Measurements from ENCODE around the gene SYT8.

Gene SYT8

DNA sequence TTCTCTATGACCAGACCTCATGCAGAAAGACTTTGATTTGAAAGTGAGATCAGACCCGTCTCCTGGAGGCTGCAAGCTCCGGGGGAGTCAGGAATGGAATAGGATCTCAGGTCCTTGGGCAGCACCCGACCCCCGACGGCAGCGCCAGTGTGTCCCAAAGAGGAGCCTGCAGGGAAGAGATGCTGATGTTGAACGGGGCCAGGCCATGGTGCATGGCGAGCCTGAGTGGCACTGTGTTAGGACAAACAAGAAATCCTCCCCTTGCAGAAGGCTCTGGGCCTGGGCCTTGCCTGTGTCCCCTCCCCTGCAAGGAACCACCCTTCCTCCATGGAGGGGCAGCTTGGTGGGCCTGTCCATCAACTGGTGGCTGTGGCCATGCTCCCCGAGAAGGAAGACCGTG, 20.1 kb upstream of the SYT8 start:
- no peak overlapping the region for H3K4me2 ChIP-seq (ENCODE audit: low read length)
- no peak overlapping the region for H2AFZ ChIP-seq
- no peak overlapping the region for H3K4me3 ChIP-seq (ENCODE audit: low read depth, low read length)
- H3K36me3 ChIP-seq (ENCODE audit: control insufficient read depth, insufficient read depth, low read length), result no peaks in the 10 kb centered on the region
- TF ChIP-seq, protein P1, sequence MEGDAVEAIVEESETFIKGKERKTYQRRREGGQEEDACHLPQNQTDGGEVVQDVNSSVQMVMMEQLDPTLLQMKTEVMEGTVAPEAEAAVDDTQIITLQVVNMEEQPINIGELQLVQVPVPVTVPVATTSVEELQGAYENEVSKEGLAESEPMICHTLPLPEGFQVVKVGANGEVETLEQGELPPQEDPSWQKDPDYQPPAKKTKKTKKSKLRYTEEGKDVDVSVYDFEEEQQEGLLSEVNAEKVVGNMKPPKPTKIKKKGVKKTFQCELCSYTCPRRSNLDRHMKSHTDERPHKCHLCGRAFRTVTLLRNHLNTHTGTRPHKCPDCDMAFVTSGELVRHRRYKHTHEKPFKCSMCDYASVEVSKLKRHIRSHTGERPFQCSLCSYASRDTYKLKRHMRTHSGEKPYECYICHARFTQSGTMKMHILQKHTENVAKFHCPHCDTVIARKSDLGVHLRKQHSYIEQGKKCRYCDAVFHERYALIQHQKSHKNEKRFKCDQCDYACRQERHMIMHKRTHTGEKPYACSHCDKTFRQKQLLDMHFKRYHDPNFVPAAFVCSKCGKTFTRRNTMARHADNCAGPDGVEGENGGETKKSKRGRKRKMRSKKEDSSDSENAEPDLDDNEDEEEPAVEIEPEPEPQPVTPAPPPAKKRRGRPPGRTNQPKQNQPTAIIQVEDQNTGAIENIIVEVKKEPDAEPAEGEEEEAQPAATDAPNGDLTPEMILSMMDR (IDR thresholded peaks at IDR 0.05), result no peak
- no peaks in the 10 kb centered on the region for H3K4me1 ChIP-seq
- H3K9ac ChIP-seq, result no peak overlapping the region
- H3K27me3 ChIP-seq (ENCODE audit: control insufficient read depth, insufficient read depth, low read length), result no peaks in the 10 kb centered on the region
- no peak overlapping the region for H3K27ac ChIP-seq
- H3K79me2 ChIP-seq, result no peaks in the 10 kb centered on the region
- H3K9me3 ChIP-seq (ENCODE audit: control insufficient read depth, low read length), result no peaks in the 10 kb centered on the region

DNA sequence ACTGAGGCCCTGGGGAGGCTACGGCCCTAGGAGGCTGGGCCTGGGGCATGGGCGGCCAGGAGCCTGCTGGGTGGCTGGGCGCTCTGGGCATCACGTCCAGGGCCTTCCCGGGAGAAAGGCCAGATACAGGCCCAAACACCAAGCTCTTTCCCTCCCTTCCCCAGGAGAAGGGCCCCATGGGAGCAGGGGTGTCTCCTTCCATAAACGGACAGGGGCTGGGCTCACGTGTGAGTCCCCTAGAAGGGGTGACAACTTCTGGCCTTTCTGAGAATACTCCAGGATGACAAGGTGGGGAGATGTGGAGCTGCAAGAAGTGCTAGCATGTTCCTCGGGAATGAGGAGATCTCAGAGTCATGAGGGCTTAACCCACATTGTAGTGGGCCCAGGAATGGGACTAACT, 19.5 kb upstream of the SYT8 start:
- H3K4me2 ChIP-seq (ENCODE audit: low read length), result no peak overlapping the region
- H3K79me2 ChIP-seq, result no peaks in the 10 kb centered on the region
- no peaks in the 10 kb centered on the region for H3K27me3 ChIP-seq (ENCODE audit: control insufficient read depth, insufficient read depth, low read length)
- no peaks in the 10 kb centered on the region for H3K9me3 ChIP-seq (ENCODE audit: control insufficient read depth, low read length)
- no peaks in the 10 kb centered on the region for H3K4me1 ChIP-seq
- no peak overlapping the region for H3K4me3 ChIP-seq (ENCODE audit: low read depth, low read length)
- no peak overlapping the region for H3K9ac ChIP-seq
- TF ChIP-seq, protein P1 (IDR thresholded peaks at IDR 0.05), result no peak
- H2AFZ ChIP-seq, result no peak overlapping the region
- H3K36me3 ChIP-seq (ENCODE audit: control insufficient read depth, insufficient read depth, low read length), result no peaks in the 10 kb centered on the region
- no peak overlapping the region for H3K27ac ChIP-seq

DNA sequence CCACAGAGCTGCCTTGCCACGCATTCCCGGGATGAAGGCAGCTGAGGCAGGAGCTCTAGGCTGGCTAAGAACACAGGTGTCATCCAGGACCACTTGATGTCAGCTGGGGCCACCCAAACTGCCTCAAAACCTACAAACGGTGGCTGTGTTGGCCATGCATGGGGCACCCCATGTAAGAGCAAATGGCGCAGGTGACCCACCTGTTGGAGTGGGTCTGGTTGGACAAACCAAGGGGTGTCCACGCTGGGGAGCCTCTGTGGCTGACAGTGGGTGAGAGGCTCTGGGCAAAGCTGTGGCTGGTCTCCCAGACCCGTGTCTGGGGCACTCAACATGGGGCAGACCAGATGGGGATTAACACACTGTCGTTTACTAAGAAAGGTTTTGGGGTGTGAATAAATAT, 19.0 kb upstream of the SYT8 start:
- Histone ChIP-seq H3K9me3 (ENCODE audit: control insufficient read depth, low read length) (no peaks in the 10 kb centered on the region), H2AFZ (no peak overlapping the region)

DNA sequence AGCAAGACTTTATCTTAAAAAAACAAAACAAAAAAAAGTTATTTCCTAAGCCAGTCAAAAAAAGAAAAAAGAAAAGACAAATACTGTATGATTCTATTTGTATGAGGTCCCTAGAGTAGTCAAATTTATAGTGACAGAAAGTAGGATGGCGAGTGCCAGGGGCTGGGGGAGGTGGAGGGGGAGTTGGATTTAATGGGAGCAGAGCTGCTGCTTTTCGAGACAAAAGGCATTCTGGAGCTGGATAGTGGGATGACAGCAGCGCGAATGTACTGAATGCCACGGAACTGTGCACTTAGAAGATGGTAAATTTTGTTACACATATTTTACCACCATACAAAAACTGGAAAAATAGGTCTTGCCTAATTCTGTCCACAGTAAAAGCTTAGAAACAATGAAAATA, 17.8 kb upstream of the SYT8 start:
- Histone ChIP-seq H3K36me3 (ENCODE audit: control insufficient read depth, insufficient read depth, low read length) (no peaks in the 10 kb centered on the region), H3K27me3 (ENCODE audit: control insufficient read depth, insufficient read depth, low read length) (no peaks in the 10 kb centered on the region), H3K9ac (no peak overlapping the region), H3K4me2 (ENCODE audit: low read length) (no peak overlapping the region), H3K27ac (no peak overlapping the region), H3K79me2 (no peaks in the 10 kb centered on the region), H3K4me3 (ENCODE audit: low read depth, low read length) (no peak overlapping the region), H3K9me3 (ENCODE audit: control insufficient read depth, low read length) (no peaks in the 10 kb centered on the region), H3K4me1 (no peaks in the 10 kb centered on the region), H2AFZ (no peak overlapping the region)
- TF ChIP-seq, protein P1 (IDR thresholded peaks at IDR 0.05), result no peak

More for the DNA sequence above, 19.0 kb upstream of the SYT8 start:
- Histone ChIP-seq H3K27me3 (ENCODE audit: control insufficient read depth, insufficient read depth, low read length) (no peaks in the 10 kb centered on the region), H3K36me3 (ENCODE audit: control insufficient read depth, insufficient read depth, low read length) (no peaks in the 10 kb centered on the region), H3K4me3 (ENCODE audit: low read depth, low read length) (no peak overlapping the region), H3K27ac (no peak overlapping the region), H3K4me1 (no peaks in the 10 kb centered on the region), H3K79me2 (no peaks in the 10 kb centered on the region), H3K4me2 (ENCODE audit: low read length) (no peak overlapping the region), H3K9ac (no peak overlapping the region)
- TF ChIP-seq, protein P1 (IDR thresholded peaks at IDR 0.05), result no peak

DNA sequence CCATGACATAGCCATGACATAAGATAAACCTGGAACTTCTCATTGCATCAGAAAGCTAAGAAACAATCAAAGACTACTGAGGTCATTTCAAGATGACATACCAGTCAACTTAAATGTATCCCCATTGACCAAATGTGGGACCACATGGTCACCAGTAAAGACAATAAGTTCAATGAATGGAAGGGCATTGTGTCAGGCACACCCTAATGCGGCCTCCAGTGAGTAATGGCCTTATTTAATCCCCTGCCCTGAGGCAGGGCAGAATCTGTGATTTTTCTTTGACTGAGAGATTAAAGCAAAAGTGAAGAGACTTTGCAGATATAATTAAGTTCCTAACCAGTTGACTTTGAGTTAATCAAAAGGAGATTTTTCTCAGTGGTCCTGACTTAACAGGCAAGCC, 17.3 kb upstream of the SYT8 start:
- Histone ChIP-seq H3K4me1 (no peaks in the 10 kb centered on the region), H3K4me2 (ENCODE audit: low read length) (no peak overlapping the region), H3K4me3 (ENCODE audit: low read depth, low read length) (no peak overlapping the region), H3K27me3 (ENCODE audit: control insufficient read depth, insufficient read depth, low read length) (no peaks in the 10 kb centered on the region), H2AFZ (no peak overlapping the region), H3K27ac (no peak overlapping the region), H3K36me3 (ENCODE audit: control insufficient read depth, insufficient read depth, low read length) (no peaks in the 10 kb centered on the region), H3K9me3 (ENCODE audit: control insufficient read depth, low read length) (no peaks in the 10 kb centered on the region), H3K79me2 (no peaks in the 10 kb centered on the region), H3K9ac (no peak overlapping the region)
- TF ChIP-seq, protein P1 (IDR thresholded peaks at IDR 0.05), result no peak
